Loucy (cell line): Measurements from ENCODE around the gene ARL14.

Experiments
- H2AFZ ChIP-seq: fragments of 200-600 bp; sonication (generic); 2 replicates; pipeline ENCODE4 v1.6.0; 2016; ENCODE audit warnings: antibody characterized with exemption, mild to moderate bottlenecking, low read length, moderate library complexity
- H3F3A ChIP-seq: fragments of 200-600 bp; 2 replicates; pipeline ENCODE4 v1.6.0; 2016; ENCODE audit warnings: antibody characterized with exemption, low read depth, mild to moderate bottlenecking
- H3K27me3 ChIP-seq: fragments of 200-600 bp; sonication (generic); 2 replicates; pipeline ENCODE4 v1.6.1; 2014; ENCODE audit warnings: low read length, mild to moderate bottlenecking; ENCODE audit not compliant: insufficient read depth, poor library complexity, severe bottlenecking
- H3K36me3 ChIP-seq: fragments of 200-600 bp; sonication (generic); 2 replicates; pipeline ENCODE4 v1.6.1; 2016; ENCODE audit warnings: low read length; ENCODE audit not compliant: insufficient read depth
- H3K4me1 ChIP-seq: fragments of 200-600 bp; sonication (generic); 2 replicates; pipeline ENCODE4 v1.5.1; 2014; ENCODE audit warnings: low read length, mild to moderate bottlenecking; ENCODE audit not compliant: insufficient read depth, poor library complexity, severe bottlenecking
- H3K4me2 ChIP-seq: fragments of 200-600 bp; sonication (generic); 2 replicates; pipeline ENCODE4 v1.6.0; 2014; ENCODE audit warnings: antibody characterized with exemption, low read length, low read depth, mild to moderate bottlenecking; ENCODE audit not compliant: poor library complexity, severe bottlenecking
- H3K4me3 ChIP-seq: fragments of 200-600 bp; sonication (generic); 2 replicates; pipeline ENCODE4 v1.5.1; 2014; ENCODE audit warnings: low read length, mild to moderate bottlenecking, mixed read lengths; ENCODE audit not compliant: poor library complexity, severe bottlenecking
- H3K79me2 ChIP-seq: fragments of 200-600 bp; sonication (generic); 2 replicates; pipeline ENCODE4 v1.6.1; 2014; ENCODE audit warnings: low read length; ENCODE audit not compliant: insufficient read depth
- H3K9ac ChIP-seq: fragments of 200-600 bp; sonication (generic); 2 replicates; pipeline ENCODE4 v1.6.0; 2014; ENCODE audit warnings: mild to moderate bottlenecking, low read depth, low read length, moderate library complexity; ENCODE audit not compliant: poor library complexity, severe bottlenecking
- H3K9me2 ChIP-seq: fragments of 200-600 bp; sonication (generic); replicated peaks from 2 replicates; pipeline ENCODE4 v1.6.1; 2016; ENCODE audit warnings: low read depth, low read length, mixed read lengths
- H3K9me3 ChIP-seq: fragments of 200-600 bp; sonication (generic); 2 replicates; pipeline ENCODE4 v1.6.1; 2014; ENCODE audit warnings: mild to moderate bottlenecking, antibody characterized with exemption, low read length, low read depth; ENCODE audit not compliant: insufficient read depth
- H4K20me1 ChIP-seq: fragments of 200-600 bp; sonication (generic); 2 replicates; pipeline ENCODE4 v1.6.0; 2014; ENCODE audit warnings: antibody characterized with exemption, low read length, mild to moderate bottlenecking; ENCODE audit not compliant: insufficient read depth, poor library complexity, severe bottlenecking
- EZH2phosphoT487 ChIP-seq: fragments of 200-600 bp; IDR thresholded peaks from 2 replicates; pipeline ENCODE4 v1.6.1; 2018; ENCODE audit warnings: antibody characterized with exemption, mild to moderate bottlenecking, moderate library complexity, borderline replicate concordance
- TF ChIP-seq, protein P1 (sequence below): fragments of 200-600 bp; sonication (generic); conservative IDR thresholded peaks from 2 replicates; pipeline ENCODE4 v1.5.1; 2014; ENCODE audit warnings: mild to moderate bottlenecking, antibody characterized with exemption, low read length

ARL14 gene

DNA sequence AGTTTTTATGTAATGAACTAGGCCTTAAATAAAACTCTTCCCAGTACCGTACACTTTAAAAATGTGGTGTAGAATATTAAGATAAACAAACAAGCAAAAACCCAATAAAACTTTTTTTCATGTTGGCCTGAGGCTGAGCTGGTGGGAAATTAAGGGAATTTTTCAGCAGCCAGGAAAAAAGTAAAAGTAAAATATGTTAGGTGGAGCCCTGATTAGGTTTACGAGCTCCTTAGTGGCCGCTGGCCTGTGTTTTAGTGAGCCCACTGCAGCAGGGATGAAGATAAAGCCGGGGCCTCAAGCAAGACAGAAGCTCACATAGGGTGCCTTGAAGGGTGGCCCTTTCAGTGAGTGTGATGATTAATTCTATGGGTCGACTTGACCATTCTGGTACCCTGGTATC lies 16.1 kb upstream of the ARL14 start:
- no peak overlapping the region for H3K4me3 ChIP-seq
- H3F3A ChIP-seq, result no peaks in the 10 kb centered on the region
- H3K9me3 ChIP-seq, result no peaks in the 10 kb centered on the region
- H3K4me1 ChIP-seq, result peaks cover 5% of the 10 kb centered on the region
- no peaks in the 10 kb centered on the region for H4K20me1 ChIP-seq
- no peaks in the 10 kb centered on the region for H3K27me3 ChIP-seq
- H3K4me2 ChIP-seq, result no peak overlapping the region
- H3K79me2 ChIP-seq, result no peaks in the 10 kb centered on the region
- H3K9me2 ChIP-seq, result no peaks in the 10 kb centered on the region
- no peak overlapping the region for H2AFZ ChIP-seq
- H3K36me3 ChIP-seq, result no peaks in the 10 kb centered on the region
- no peak for TF ChIP-seq EZH2phosphoT487
- TF ChIP-seq, protein P1, sequence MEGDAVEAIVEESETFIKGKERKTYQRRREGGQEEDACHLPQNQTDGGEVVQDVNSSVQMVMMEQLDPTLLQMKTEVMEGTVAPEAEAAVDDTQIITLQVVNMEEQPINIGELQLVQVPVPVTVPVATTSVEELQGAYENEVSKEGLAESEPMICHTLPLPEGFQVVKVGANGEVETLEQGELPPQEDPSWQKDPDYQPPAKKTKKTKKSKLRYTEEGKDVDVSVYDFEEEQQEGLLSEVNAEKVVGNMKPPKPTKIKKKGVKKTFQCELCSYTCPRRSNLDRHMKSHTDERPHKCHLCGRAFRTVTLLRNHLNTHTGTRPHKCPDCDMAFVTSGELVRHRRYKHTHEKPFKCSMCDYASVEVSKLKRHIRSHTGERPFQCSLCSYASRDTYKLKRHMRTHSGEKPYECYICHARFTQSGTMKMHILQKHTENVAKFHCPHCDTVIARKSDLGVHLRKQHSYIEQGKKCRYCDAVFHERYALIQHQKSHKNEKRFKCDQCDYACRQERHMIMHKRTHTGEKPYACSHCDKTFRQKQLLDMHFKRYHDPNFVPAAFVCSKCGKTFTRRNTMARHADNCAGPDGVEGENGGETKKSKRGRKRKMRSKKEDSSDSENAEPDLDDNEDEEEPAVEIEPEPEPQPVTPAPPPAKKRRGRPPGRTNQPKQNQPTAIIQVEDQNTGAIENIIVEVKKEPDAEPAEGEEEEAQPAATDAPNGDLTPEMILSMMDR, result no peak
- no peak overlapping the region for H3K9ac ChIP-seq

DNA sequence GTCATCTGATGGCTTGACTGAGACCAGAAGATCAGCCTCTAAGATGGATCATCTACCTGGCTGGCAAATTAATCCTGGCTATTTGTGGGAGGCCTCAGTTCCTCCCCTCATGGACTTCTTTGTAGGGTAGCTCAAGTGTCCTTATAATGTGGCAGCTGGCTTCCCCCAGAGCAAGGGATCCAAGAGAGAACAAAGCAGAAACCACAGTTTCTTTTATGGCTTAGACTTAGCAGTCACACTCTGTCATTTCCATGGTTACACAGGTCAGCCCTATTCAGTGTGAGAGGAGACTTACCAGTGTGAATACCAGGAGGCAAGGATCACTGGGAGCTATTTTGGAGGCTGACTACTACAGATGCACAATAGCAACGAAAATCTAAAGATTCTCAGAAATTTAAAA lies 15.3 kb upstream of the ARL14 start:
- no peaks in the 10 kb centered on the region for H3K27me3 ChIP-seq
- no peaks in the 10 kb centered on the region for H3K36me3 ChIP-seq
- TF ChIP-seq EZH2phosphoT487, result no peak
- TF ChIP-seq, protein P1, result no peak
- 0 out of 2 replicates have a peak overlapping the region, but pooled peaks have one; percentile 65 for H2AFZ ChIP-seq
- peak overlapping the region; percentile 28 for H3K4me2 ChIP-seq
- no peaks in the 10 kb centered on the region for H4K20me1 ChIP-seq
- H3K9ac ChIP-seq, result no peak overlapping the region
- H3K4me1 ChIP-seq, result peaks cover 8% of the 10 kb centered on the region
- no peaks in the 10 kb centered on the region for H3K79me2 ChIP-seq
- H3F3A ChIP-seq, result no peaks in the 10 kb centered on the region
- no peaks in the 10 kb centered on the region for H3K9me2 ChIP-seq
- no peak overlapping the region for H3K4me3 ChIP-seq
- no peaks in the 10 kb centered on the region for H3K9me3 ChIP-seq

DNA sequence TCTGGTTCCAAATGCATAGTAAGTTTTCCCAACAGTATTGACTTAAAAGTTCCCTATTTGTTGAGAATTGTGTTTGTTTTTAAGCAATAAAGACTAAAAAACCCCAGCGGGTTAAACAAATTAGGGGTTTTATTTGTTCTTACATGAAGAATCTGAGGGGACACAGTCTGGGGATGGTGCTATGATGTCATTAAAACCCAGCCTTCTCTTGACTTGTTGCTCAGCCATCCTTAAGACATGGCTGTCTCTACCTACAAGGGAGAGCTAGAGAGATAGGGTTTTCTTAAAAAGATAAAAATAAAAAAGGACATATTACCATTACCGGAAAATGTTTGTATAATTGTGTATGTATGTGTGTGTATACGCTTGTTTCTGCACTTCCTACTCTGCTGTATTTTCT lies 11.7 kb upstream of the ARL14 start:
- Histone ChIP-seq H3K27me3 (no peaks in the 10 kb centered on the region), H3K79me2 (no peaks in the 10 kb centered on the region), H3K36me3 (no peaks in the 10 kb centered on the region), H3K9me2 (no peaks in the 10 kb centered on the region), H3K9me3 (no peaks in the 10 kb centered on the region), H3K4me3 (no peak overlapping the region), H3K4me2 (peak overlapping the region; percentile 4), H2AFZ (peak overlapping the region; percentile 34; the same call in 1 of the 2 replicates), H3K9ac (no peak overlapping the region), H3K4me1 (peaks cover 8% of the 10 kb centered on the region), H4K20me1 (no peaks in the 10 kb centered on the region), H3F3A (no peaks in the 10 kb centered on the region)
- TF ChIP-seq EZH2phosphoT487, result no peak
- TF ChIP-seq, protein P1, result no peak
